HepG2 (cell line): ENCODE measurements around the gene SLC7A10. TPM values are rescaled to one million over a fixed set of nuclear protein-coding genes. Genes with fewer than 3 reads are reported as not detected.

Source experiments
- DR1 ChIP-seq: sonication (generic); formaldehyde crosslinking; IDR thresholded peaks from 2 replicates; pipeline ENCODE4 v1.8.0; 2021; ENCODE audit warnings: mild to moderate bottlenecking, missing genetic modification reagents, inconsistent platforms
- ETV5 ChIP-seq: IDR thresholded peaks from 2 replicates; pipeline ENCODE4 v1.6.1; 2018; ENCODE audit warnings: missing biosample characterization, missing genetic modification reagents, inconsistent platforms, borderline replicate concordance
- GATAD2A ChIP-seq: IDR thresholded peaks from 2 replicates; pipeline ENCODE4 v1.6.1; 2016
- HNRNPLL ChIP-seq: fragments of 200-400 bp; formaldehyde crosslinking; IDR thresholded peaks from 2 replicates; pipeline ENCODE4 v1.6.1; 2017; ENCODE audit warnings: mild to moderate bottlenecking, low read depth, low read length; ENCODE audit not compliant: poor library complexity, severe bottlenecking
- MBD4 ChIP-seq: IDR thresholded peaks from 2 replicates; pipeline ENCODE4 v1.6.1; 2012; ENCODE audit warnings: low read length, inconsistent platforms, borderline replicate concordance
- NFATC3 ChIP-seq: sonication (generic); formaldehyde crosslinking; IDR thresholded peaks from 2 replicates; pipeline ENCODE4 v1.5.1; 2020; ENCODE audit warnings: mild to moderate bottlenecking, missing genetic modification reagents
- NR2C2 ChIP-seq: sonication (generic); formaldehyde crosslinking; IDR thresholded peaks from 2 replicates; pipeline ENCODE4 v1.4.0; 2020; ENCODE audit warnings: missing genetic modification reagents, mild to moderate bottlenecking, moderate library complexity, borderline replicate concordance
- RAD51 ChIP-seq: fragments of 450-650 bp; IDR thresholded peaks from 2 replicates; pipeline ENCODE4 v1.6.1; 2016; ENCODE audit warnings: borderline replicate concordance
- ZFP90 ChIP-seq: sonication (generic); formaldehyde crosslinking; IDR thresholded peaks from 2 replicates; pipeline ENCODE4 v1.8.0; 2022; ENCODE audit warnings: missing genetic modification reagents, mild to moderate bottlenecking, inconsistent platforms, borderline replicate concordance
- ZNF543 ChIP-seq: sonication (generic); formaldehyde crosslinking; IDR thresholded peaks from 2 replicates; pipeline ENCODE4 v1.4.0; 2020; ENCODE audit warnings: mild to moderate bottlenecking, missing genetic modification reagents
- ZNF619 ChIP-seq: sonication (generic); formaldehyde crosslinking; IDR thresholded peaks from 2 replicates; pipeline ENCODE4 v1.4.0; 2020; ENCODE audit warnings: mild to moderate bottlenecking, missing genetic modification reagents
- ZSCAN25 ChIP-seq: sonication (generic); formaldehyde crosslinking; IDR thresholded peaks from 2 replicates; pipeline ENCODE4 v1.8.0; 2022; ENCODE audit warnings: mild to moderate bottlenecking, missing genetic modification reagents
- ZSCAN31 ChIP-seq: sonication (generic); formaldehyde crosslinking; IDR thresholded peaks from 2 replicates; pipeline ENCODE4 v1.5.0; 2020; ENCODE audit warnings: low read depth, mild to moderate bottlenecking, missing genetic modification reagents
- polyA plus RNA-seq, 8 experiments: library from polyadenylated mRNA; depleted of rRNA in 3 of 8; stranded (reverse) in 7 of 8; unstranded in 1 of 8; fragments of >200 nt; fragmentation: Illumina TruSeq in 4 of 8; extraction: Trizol in 4 of 8; gene quantifications; 2 replicates each; pipeline versions ENCODE4 v1.2.1 to v1.2.3, GENCODE V29; 2011 to 2016; ENCODE audit warnings: low read depth in 4 of 8, missing spikeins in 1 of 8, mixed read lengths in 1 of 8; ENCODE audit not compliant: insufficient read depth in 1 of 8
- total RNA-seq, 5 experiments: library from RNA; depleted of rRNA; stranded (reverse); fragments of >200 nt; fragmentation: Illumina TruSeq; extraction: Trizol; gene quantifications; 2 replicates each; pipeline ENCODE4 v1.2.3, GENCODE V29; 2016; ENCODE audit warnings: low read depth in 1 of 5
- TF ChIP-seq, protein P1 (sequence below): sonication (generic); formaldehyde crosslinking; IDR thresholded peaks from 2 replicates; pipeline ENCODE4 v1.5.0; 2020; ENCODE audit warnings: mild to moderate bottlenecking, missing genetic modification reagents
- TF ChIP-seq, protein P2 (sequence below): sonication (generic); formaldehyde crosslinking; IDR thresholded peaks from 2 replicates; pipeline ENCODE4 v1.8.0; 2022; ENCODE audit warnings: mild to moderate bottlenecking, missing genetic modification reagents, borderline replicate concordance
- TF ChIP-seq, protein P3 (sequence below), 2 experiments: sonication (generic) in 1 of 2; formaldehyde crosslinking in 1 of 2; IDR thresholded peaks; 2 replicates each; pipeline versions ENCODE4 v1.4.0 to v1.6.1; 2018 to 2020; ENCODE audit warnings: missing genetic modification reagents in 2 of 2, borderline replicate concordance in 1 of 2, low read depth in 1 of 2, mild to moderate bottlenecking in 1 of 2, missing biosample characterization in 1 of 2
- TF ChIP-seq, protein P4 (sequence below): sonication (generic); formaldehyde crosslinking; IDR thresholded peaks from 2 replicates; pipeline ENCODE4 v1.5.0; 2020; ENCODE audit warnings: mild to moderate bottlenecking, missing genetic modification reagents, borderline replicate concordance
- TF ChIP-seq, protein P5 (sequence below): sonication (generic); formaldehyde crosslinking; IDR thresholded peaks from 2 replicates; pipeline ENCODE4 v1.4.0; 2020; ENCODE audit warnings: missing genetic modification reagents

SLC7A10 gene
- total and polyA plus RNA-seq, 2 of the 13 experiments (the other 11 are each of a cell fraction or from before 2014, with no cell fraction given), result 1.1 to 2.2 TPM

DNA sequence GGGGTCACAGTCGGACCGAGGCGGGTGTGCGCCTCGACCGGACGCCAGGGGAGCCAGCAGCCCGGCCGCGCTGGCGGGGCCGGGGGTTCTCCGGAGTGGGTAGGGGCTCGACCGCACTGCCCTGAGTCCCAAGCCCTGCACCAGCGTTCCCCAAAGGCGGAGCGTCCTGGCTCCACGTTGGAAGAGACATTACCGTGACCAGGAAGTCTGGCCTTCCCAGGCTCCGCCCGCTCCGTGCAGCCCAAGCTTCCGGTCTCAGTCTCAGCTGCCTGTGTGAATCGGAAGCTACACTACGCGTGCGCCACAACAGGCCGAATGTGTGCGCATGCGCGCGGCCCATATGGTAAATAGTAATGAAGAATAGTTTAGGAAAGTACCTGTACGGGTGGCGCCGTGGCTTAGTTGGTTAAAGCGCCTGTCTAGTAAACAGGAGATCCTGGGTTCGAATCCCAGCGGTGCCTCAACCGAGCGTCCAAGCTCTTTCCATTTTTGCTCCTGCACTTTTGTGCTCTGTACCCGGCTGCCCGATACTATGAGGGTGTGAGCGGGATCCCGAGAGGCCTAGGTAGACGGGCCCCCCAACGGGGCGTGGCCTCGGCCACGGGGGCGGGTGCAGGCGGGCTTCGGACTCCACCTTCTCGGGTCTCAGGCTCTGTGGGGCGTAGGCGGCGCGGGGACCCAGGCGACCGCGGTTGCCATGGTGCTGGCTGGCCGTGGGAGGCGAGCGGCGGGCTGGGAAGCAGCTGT, 48.8 kb downstream of the SLC7A10 start (continued):
- TF ChIP-seq ETV5 (peak; percentile 93), ZSCAN31 (CRISPR knock-in tag) (peak; percentile 92), ZFP90 (CRISPR knock-in tag) (0 out of 2 replicates have a peak, but pooled peaks have one; percentile 19), RAD51 (no peak), HNRNPLL (peak; percentile 80), ZSCAN25 (CRISPR knock-in tag) (peak; percentile 77; the same call in 1 of the 2 replicates), NFATC3 (CRISPR knock-in tag) (peak; percentile 52; the same call in 1 of the 2 replicates), DR1 (CRISPR knock-in tag) (no peak; the same call in 1 of the 2 replicates), GATAD2A (CRISPR knock-in tag) (peak; percentile 63; the same call in 1 of the 2 replicates), MBD4 (no peak), ZNF543 (peak; percentile 85), ZNF619 (CRISPR knock-in tag) (0 out of 2 replicates have a peak, but pooled peaks have one; percentile 26), NR2C2 (CRISPR knock-in tag) (peak; percentile 65; the same call in 1 of the 2 replicates)
- TF ChIP-seq, protein P1, sequence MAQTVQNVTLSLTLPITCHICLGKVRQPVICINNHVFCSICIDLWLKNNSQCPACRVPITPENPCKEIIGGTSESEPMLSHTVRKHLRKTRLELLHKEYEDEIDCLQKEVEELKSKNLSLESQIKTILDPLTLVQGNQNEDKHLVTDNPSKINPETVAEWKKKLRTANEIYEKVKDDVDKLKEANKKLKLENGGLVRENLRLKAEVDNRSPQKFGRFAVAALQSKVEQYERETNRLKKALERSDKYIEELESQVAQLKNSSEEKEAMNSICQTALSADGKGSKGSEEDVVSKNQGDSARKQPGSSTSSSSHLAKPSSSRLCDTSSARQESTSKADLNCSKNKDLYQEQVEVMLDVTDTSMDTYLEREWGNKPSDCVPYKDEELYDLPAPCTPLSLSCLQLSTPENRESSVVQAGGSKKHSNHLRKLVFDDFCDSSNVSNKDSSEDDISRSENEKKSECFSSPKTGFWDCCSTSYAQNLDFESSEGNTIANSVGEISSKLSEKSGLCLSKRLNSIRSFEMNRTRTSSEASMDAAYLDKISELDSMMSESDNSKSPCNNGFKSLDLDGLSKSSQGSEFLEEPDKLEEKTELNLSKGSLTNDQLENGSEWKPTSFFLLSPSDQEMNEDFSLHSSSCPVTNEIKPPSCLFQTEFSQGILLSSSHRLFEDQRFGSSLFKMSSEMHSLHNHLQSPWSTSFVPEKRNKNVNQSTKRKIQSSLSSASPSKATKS (CRISPR knock-in tag), result no peak
- TF ChIP-seq, protein P2, sequence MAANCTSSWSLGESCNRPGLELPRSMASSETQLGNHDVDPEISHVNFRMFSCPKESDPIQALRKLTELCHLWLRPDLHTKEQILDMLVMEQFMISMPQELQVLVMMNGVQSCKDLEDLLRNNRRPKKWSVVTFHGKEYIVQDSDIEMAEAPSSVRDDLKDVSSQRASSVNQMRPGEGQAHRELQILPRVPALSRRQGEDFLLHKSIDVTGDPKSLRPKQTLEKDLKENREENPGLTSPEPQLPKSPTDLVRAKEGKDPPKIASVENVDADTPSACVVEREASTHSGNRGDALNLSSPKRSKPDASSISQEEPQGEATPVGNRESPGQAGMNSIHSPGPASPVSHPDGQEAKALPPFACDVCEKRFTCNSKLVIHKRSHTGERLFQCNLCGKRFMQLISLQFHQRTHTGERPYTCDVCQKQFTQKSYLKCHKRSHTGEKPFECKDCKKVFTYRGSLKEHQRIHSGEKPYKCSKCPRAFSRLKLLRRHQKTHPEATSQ (CRISPR knock-in tag), result peak; percentile 0; the same call in 1 of the 2 replicates
- TF ChIP-seq, protein P3, sequence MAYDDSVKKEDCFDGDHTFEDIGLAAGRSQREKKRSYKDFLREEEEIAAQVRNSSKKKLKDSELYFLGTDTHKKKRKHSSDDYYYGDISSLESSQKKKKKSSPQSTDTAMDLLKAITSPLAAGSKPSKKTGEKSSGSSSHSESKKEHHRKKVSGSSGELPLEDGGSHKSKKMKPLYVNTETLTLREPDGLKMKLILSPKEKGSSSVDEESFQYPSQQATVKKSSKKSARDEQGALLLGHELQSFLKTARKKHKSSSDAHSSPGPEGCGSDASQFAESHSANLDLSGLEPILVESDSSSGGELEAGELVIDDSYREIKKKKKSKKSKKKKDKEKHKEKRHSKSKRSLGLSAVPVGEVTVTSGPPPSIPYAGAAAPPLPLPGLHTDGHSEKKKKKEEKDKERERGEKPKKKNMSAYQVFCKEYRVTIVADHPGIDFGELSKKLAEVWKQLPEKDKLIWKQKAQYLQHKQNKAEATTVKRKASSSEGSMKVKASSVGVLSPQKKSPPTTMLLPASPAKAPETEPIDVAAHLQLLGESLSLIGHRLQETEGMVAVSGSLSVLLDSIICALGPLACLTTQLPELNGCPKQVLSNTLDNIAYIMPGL (CRISPR knock-in tag; IDR thresholded peaks at IDR 0.05; ENCODE audit: borderline replicate concordance in 1 of 2, low read depth in 1 of 2), result peak; percentile 98
- TF ChIP-seq, protein P4, sequence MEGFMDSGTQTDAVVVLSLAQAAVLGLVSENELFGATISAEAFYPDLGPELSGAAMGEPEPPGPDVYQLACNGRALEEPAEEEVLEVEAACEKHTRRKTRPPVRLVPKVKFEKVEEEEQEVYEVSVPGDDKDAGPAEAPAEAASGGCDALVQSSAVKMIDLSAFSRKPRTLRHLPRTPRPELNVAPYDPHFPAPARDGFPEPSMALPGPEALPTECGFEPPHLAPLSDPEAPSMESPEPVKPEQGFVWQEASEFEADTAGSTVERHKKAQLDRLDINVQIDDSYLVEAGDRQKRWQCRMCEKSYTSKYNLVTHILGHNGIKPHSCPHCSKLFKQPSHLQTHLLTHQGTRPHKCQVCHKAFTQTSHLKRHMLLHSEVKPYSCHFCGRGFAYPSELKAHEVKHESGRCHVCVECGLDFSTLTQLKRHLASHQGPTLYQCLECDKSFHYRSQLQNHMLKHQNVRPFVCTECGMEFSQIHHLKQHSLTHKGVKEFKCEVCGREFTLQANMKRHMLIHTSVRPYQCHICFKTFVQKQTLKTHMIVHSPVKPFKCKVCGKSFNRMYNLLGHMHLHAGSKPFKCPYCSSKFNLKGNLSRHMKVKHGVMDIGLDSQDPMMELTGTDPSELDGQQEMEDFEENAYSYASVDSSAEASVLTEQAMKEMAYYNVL (CRISPR knock-in tag), result peak; percentile 73
- TF ChIP-seq, protein P5, sequence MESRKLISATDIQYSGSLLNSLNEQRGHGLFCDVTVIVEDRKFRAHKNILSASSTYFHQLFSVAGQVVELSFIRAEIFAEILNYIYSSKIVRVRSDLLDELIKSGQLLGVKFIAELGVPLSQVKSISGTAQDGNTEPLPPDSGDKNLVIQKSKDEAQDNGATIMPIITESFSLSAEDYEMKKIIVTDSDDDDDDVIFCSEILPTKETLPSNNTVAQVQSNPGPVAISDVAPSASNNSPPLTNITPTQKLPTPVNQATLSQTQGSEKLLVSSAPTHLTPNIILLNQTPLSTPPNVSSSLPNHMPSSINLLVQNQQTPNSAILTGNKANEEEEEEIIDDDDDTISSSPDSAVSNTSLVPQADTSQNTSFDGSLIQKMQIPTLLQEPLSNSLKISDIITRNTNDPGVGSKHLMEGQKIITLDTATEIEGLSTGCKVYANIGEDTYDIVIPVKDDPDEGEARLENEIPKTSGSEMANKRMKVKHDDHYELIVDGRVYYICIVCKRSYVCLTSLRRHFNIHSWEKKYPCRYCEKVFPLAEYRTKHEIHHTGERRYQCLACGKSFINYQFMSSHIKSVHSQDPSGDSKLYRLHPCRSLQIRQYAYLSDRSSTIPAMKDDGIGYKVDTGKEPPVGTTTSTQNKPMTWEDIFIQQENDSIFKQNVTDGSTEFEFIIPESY (CRISPR knock-in tag), result no peak; the same call in 1 of the 2 replicates
